SH-SY5Y (cell line): ENCODE results near the gene XKR7.

Source experiments
- GATA2 ChIP-seq: IDR thresholded peaks from 2 replicates; pipeline ENCODE4 v1.6.1; 2011; ENCODE audit warnings: mild to moderate bottlenecking, low read depth, low read length
- GATA3 ChIP-seq: IDR thresholded peaks from 2 replicates; pipeline ENCODE4 v1.6.1; 2011; ENCODE audit warnings: low read depth, mild to moderate bottlenecking, low read length, moderate library complexity

GRCh38 chr20:31918466-31919105, 49.4 kb upstream of the XKR7 start:
- TF ChIP-seq GATA2 (no peak), GATA3 (no peak)
